ENCODE measurements around the gene PCGF3. TPM values are rescaled to one million over a fixed set of nuclear protein-coding genes. Genes with fewer than 3 reads are reported as not detected.

Gene PCGF3
- total and polyA plus RNA-seq, 12 donors, result 17.5 to 50.8 (median 21.9) TPM

- 90 to 93% methylated on average over 41 of the region's 41 CpGs for WGBS, 2 donors
- no peak for TF ChIP-seq CTCF (IDR thresholded peaks at IDR 0.05)
- no peak for ATAC-seq
Measured at GRCh38 chr4:725391-726234, 20.0 kb downstream of the PCGF3 start.

GRCh38 chr4:726235-726787 is 20.7 kb downstream of the PCGF3 start:
- H3K4me1 ChIP-seq, result peaks cover 2 to 33% (median 20%) of the 10 kb centered on the region in 9 donors
- no peaks in the 10 kb centered on the region for H3K9me3 ChIP-seq
- intact Hi-C loops (cut with DNase I), result no loop called here
- peak overlapping the region in 4 of 10 donors; percentile 30 to 58 (median 48) for H3K27ac ChIP-seq
- WGBS, 2 donors, result 61 to 79% methylated on average over 16 of the region's 16 CpGs
- H3K27me3 ChIP-seq, result no peaks in the 10 kb centered on the region
- no peak for TF ChIP-seq CTCF (IDR thresholded peaks at IDR 0.05)
- no peak overlapping the region for H3K4me3 ChIP-seq
- H3K36me3 ChIP-seq, result peaks cover 0 to 38% (median 11%) of the 10 kb centered on the region in 9 donors
- DNase-seq, result peak in 1 of 2 donors; percentile 7
- ATAC-seq, result peak in 2 of 8 donors; percentile 39 to 41

More at GRCh38 chr4:725391-726234, 20.0 kb downstream of the PCGF3 start:
- H3K4me3 ChIP-seq, result no peak overlapping the region
- H3K9me3 ChIP-seq, result no peaks in the 10 kb centered on the region
- peak overlapping the region in 4 of 10 donors; percentile 30 to 58 (median 48) for H3K27ac ChIP-seq
- intact Hi-C loops (cut with DNase I), result no loop called here
- no peaks in the 10 kb centered on the region for H3K27me3 ChIP-seq
- DNase-seq, result peak in 1 of 2 donors; percentile 12
- peaks cover 3 to 40% (median 26%) of the 10 kb centered on the region in 9 donors for H3K4me1 ChIP-seq
- H3K36me3 ChIP-seq, result peaks cover 0 to 31% (median 4%) of the 10 kb centered on the region in 9 donors

- no peak for TF ChIP-seq CTCF (IDR thresholded peaks at IDR 0.05)
- H3K9me3 ChIP-seq, result no peaks in the 10 kb centered on the region
- H3K27me3 ChIP-seq, result no peaks in the 10 kb centered on the region
- H3K4me3 ChIP-seq, result no peak overlapping the region
- H3K4me1 ChIP-seq, result peaks cover 0 to 27% (median 17%) of the 10 kb centered on the region in 9 donors
- H3K27ac ChIP-seq, result peak overlapping the region in 3 of 10 donors; percentile 30 to 50 (median 46)
- WGBS, 2 donors, result 75 to 81% methylated on average over 17 of the region's 17 CpGs
- ATAC-seq, result peak in 2 of 8 donors; percentile 7 to 35
- peak in 1 of 2 donors; percentile 14 for DNase-seq
- peaks cover 0 to 39% (median 11%) of the 10 kb centered on the region in 9 donors for H3K36me3 ChIP-seq
- intact Hi-C loops (cut with DNase I), result no loop called here
Measured at GRCh38 chr4:726838-727237, 21.2 kb downstream of the PCGF3 start.

- intact Hi-C loops (cut with DNase I), result no loop called here
- Histone ChIP-seq H3K27me3 (no peaks in the 10 kb centered on the region), H3K9me3 (no peaks in the 10 kb centered on the region), H3K4me1 (peaks cover 0 to 23% (median 15%) of the 10 kb centered on the region in 9 donors), H3K36me3 (peaks cover 0 to 43% (median 8%) of the 10 kb centered on the region in 9 donors), H3K27ac (no peak overlapping the region), H3K4me3 (no peak overlapping the region)
- no peak for DNase-seq
- 75 to 80% methylated on average over 6 of the region's 6 CpGs for WGBS, 2 donors
- no peak for ATAC-seq
- no peak for TF ChIP-seq CTCF (IDR thresholded peaks at IDR 0.05)
Measured at GRCh38 chr4:727576-727975, 21.9 kb downstream of the PCGF3 start.
